H1 (cell line): ENCODE measurements around the gene SMG9. TPM values are rescaled to one million over a fixed set of nuclear protein-coding genes. Genes with fewer than 3 reads are reported as not detected.
A peak's percentile ranks its signal among the peaks of the same experiment; 100 is the strongest.

Experiments used
- CTCF ChIA-PET: fragments of 300-600 bp; sonication (Branson Sonifier 250); formaldehyde crosslinking; loops from one replicate; lab custom pipeline; 2021; ENCODE audit not compliant: partially characterized antibody; lab: Charles Lee
- POLR2A ChIA-PET: fragments of 300-600 bp; sonication (Branson Sonifier 250); formaldehyde crosslinking; loops from one replicate; lab custom pipeline; 2021; ENCODE audit warnings: inconsistent platforms; ENCODE audit not compliant: partially characterized antibody; lab: Charles Lee
- DNase-seq, 2 experiments: peaks; one replicate each; pipeline versions ENCODE4 v3.0.0 to v3.0.0-alpha.2; 2010 to 2022; ENCODE audit warnings: low spot score in 2 of 2, low read depth in 1 of 2, mixed read lengths in 1 of 2
- FAIRE-seq: peaks from 2 replicates; lab custom pipeline; 2011; peaks lifted over from hg19 to GRCh38; lab: Jason Lieb, UNC
- H2AFZ ChIP-seq: 2 replicates; pipeline ENCODE4 v1.8.1; 2012; ENCODE audit warnings: low read length, inconsistent platforms
- H2AK5ac ChIP-seq: 2 replicates; pipeline ENCODE4 v1.6.1; 2013; ENCODE audit warnings: low read depth, low read length
- H2BK120ac ChIP-seq: replicated peaks from 2 replicates; pipeline ENCODE3; 2013; ENCODE audit warnings: low read depth, low read length, inconsistent platforms
- H2BK12ac ChIP-seq: 2 replicates; pipeline ENCODE4 v1.6.1; 2013; ENCODE audit warnings: low read depth, low read length
- H2BK15ac ChIP-seq: 2 replicates; pipeline ENCODE4 v1.6.1; 2013; ENCODE audit warnings: low read length
- H2BK20ac ChIP-seq: 2 replicates; pipeline ENCODE4 v1.6.1; 2013; ENCODE audit warnings: low read length
- H2BK5ac ChIP-seq: 2 replicates; pipeline ENCODE4 v1.6.1; 2013; ENCODE audit warnings: low read depth, low read length
- H3K14ac ChIP-seq: 2 replicates; pipeline ENCODE4 v1.6.1; 2013; ENCODE audit warnings: inconsistent platforms; ENCODE audit not compliant: insufficient read length
- H3K18ac ChIP-seq: 2 replicates; pipeline ENCODE4 v1.6.1; 2013; ENCODE audit warnings: low read length; ENCODE audit errors: extremely low read depth
- H3K23ac ChIP-seq: 2 replicates; pipeline ENCODE4 v1.6.1; 2013; ENCODE audit warnings: inconsistent platforms; ENCODE audit not compliant: insufficient read length
- H3K23me2 ChIP-seq: 2 replicates; pipeline ENCODE4 v1.6.1; 2013; ENCODE audit warnings: low read depth, low read length
- H3K27ac ChIP-seq: 2 replicates; pipeline ENCODE4 v1.6.1; 2011; ENCODE audit warnings: low read depth, low read length, inconsistent platforms
- H3K27me3 ChIP-seq, 4 experiments: replicated peaks in 1 of 4; 1 replicate in 1 of 4; 2 replicates in 3 of 4; pipeline versions ENCODE4 v1.6.1 to v1.8.1; 2011 to 2013; ENCODE audit warnings: low read length in 3 of 4, mild to moderate bottlenecking in 3 of 4, inconsistent platforms in 2 of 4, mixed read lengths in 2 of 4, moderate library complexity in 1 of 4; ENCODE audit not compliant: control insufficient read depth in 3 of 4, insufficient read depth in 3 of 4; ENCODE audit errors: extremely low read depth in 1 of 4
- H3K36me3 ChIP-seq, 4 experiments: 2 replicates each; pipeline versions ENCODE4 v1.6.1 to v1.8.1; 2011 to 2013; ENCODE audit warnings: mild to moderate bottlenecking in 4 of 4, low read length in 3 of 4, moderate library complexity in 2 of 4, control low read depth in 1 of 4, inconsistent platforms in 1 of 4; ENCODE audit not compliant: insufficient read depth in 4 of 4, control insufficient read depth in 2 of 4
- H3K4ac ChIP-seq: replicated peaks from 2 replicates; pipeline ENCODE3; 2013; ENCODE audit warnings: low read length, low read depth, mixed read lengths, inconsistent platforms; ENCODE audit not compliant: insufficient read length
- H3K4me1 ChIP-seq, 4 experiments: replicated peaks in 1 of 4; 1 replicate in 1 of 4; 2 replicates in 3 of 4; pipeline versions ENCODE4 v1.6.1 to v1.8.1; 2011 to 2013; ENCODE audit warnings: low read length in 3 of 4, inconsistent platforms in 2 of 4, mixed read lengths in 1 of 4; ENCODE audit not compliant: insufficient read depth in 4 of 4, control insufficient read depth in 3 of 4
- H3K4me2 ChIP-seq, 2 experiments: 2 replicates each; pipeline versions ENCODE4 v1.6.1 to v1.8.1; 2011 to 2013; ENCODE audit warnings: low read depth in 2 of 2, low read length in 2 of 2, control low read depth in 1 of 2, inconsistent platforms in 1 of 2, mild to moderate bottlenecking in 1 of 2; ENCODE audit not compliant: insufficient read depth in 1 of 2
- H3K4me3 ChIP-seq, 4 experiments: fragments of 200-600, 300-600 bp in 1 of 4; sonication (generic), shearing (Covaris generic), sonication (Bioruptor Twin) in 1 of 4; 2 replicates each; pipeline versions ENCODE4 v1.5.1 to v1.8.1; 2011 to 2016; ENCODE audit warnings: low read length in 4 of 4, low read depth in 3 of 4, control low read depth in 2 of 4, inconsistent platforms in 2 of 4, mild to moderate bottlenecking in 2 of 4, mixed read lengths in 1 of 4, moderate library complexity in 1 of 4; ENCODE audit not compliant: insufficient read depth in 2 of 4; ENCODE audit errors: extremely low read depth in 1 of 4
- H3K56ac ChIP-seq: replicated peaks from 2 replicates; pipeline ENCODE3; 2013; ENCODE audit warnings: low read depth, mild to moderate bottlenecking, mixed read lengths, low read length, inconsistent platforms; ENCODE audit not compliant: insufficient read length
- H3K79me1 ChIP-seq: 2 replicates; pipeline ENCODE4 v1.6.1; 2013; ENCODE audit warnings: low read depth, low read length, control low read depth
- H3K79me2 ChIP-seq, 2 experiments: 2 replicates each; pipeline versions ENCODE4 v1.6.1 to v1.8.1; 2012 to 2013; ENCODE audit warnings: low read length in 2 of 2, mild to moderate bottlenecking in 2 of 2, inconsistent platforms in 1 of 2; ENCODE audit not compliant: insufficient read depth in 2 of 2, control insufficient read depth in 1 of 2
- H3K9ac ChIP-seq, 4 experiments: replicated peaks in 1 of 4; 1 replicate in 1 of 4; 2 replicates in 3 of 4; pipeline versions ENCODE4 v1.6.1 to v1.8.1; 2011 to 2013; ENCODE audit warnings: low read depth in 3 of 4, low read length in 3 of 4, control low read depth in 2 of 4, mild to moderate bottlenecking in 2 of 4, moderate library complexity in 2 of 4, inconsistent platforms in 1 of 4; ENCODE audit errors: extremely low read depth in 1 of 4
- H3K9me3 ChIP-seq, 2 experiments: 2 replicates each; pipeline versions ENCODE4 v1.6.1 to v1.8.1; 2012 to 2013; ENCODE audit warnings: mild to moderate bottlenecking in 2 of 2, moderate library complexity in 2 of 2, control low read depth in 1 of 2, inconsistent platforms in 1 of 2, low read depth in 1 of 2, low read length in 1 of 2, mixed read lengths in 1 of 2; ENCODE audit not compliant: insufficient read depth in 2 of 2
- H4K20me1 ChIP-seq, 2 experiments: replicated peaks in 1 of 2; 2 replicates each; pipeline versions ENCODE3 to v1.8.1; 2011 to 2013; ENCODE audit warnings: inconsistent platforms in 2 of 2, low read length in 2 of 2, mild to moderate bottlenecking in 1 of 2; ENCODE audit not compliant: insufficient read depth in 2 of 2, control insufficient read depth in 1 of 2
- H4K5ac ChIP-seq: 2 replicates; pipeline ENCODE4 v1.6.1; 2013; ENCODE audit warnings: low read length, low read depth, mixed read lengths, inconsistent platforms; ENCODE audit not compliant: insufficient read length
- H4K8ac ChIP-seq: 2 replicates; pipeline ENCODE4 v1.8.0; 2013; ENCODE audit warnings: mild to moderate bottlenecking, moderate library complexity, low read length, inconsistent platforms; ENCODE audit not compliant: insufficient read depth; ENCODE audit errors: extremely low read depth
- H4K91ac ChIP-seq: replicated peaks from 2 replicates; pipeline ENCODE3; 2013; ENCODE audit warnings: low read length, mixed read lengths, inconsistent platforms; ENCODE audit not compliant: insufficient read length
- BCL11A ChIP-seq, 2 experiments: IDR thresholded peaks; one replicate each; pipeline ENCODE4 v1.6.1; 2011; ENCODE audit warnings: low read depth in 2 of 2, low read length in 2 of 2, mild to moderate bottlenecking in 2 of 2
- MAFK ChIP-seq: IDR thresholded peaks from 2 replicates; pipeline ENCODE4 v1.6.1; 2012; ENCODE audit warnings: low read depth, mild to moderate bottlenecking, improper control_type of control experiment, low read length
- RBBP5 ChIP-seq: IDR thresholded peaks from 2 replicates; pipeline ENCODE4 v1.7.1; 2012; ENCODE audit warnings: low read depth, mild to moderate bottlenecking, inconsistent platforms, low read length, moderate library complexity, borderline replicate concordance
- SP2 ChIP-seq: IDR thresholded peaks from 2 replicates; pipeline ENCODE4 v1.6.1; 2012; ENCODE audit warnings: mild to moderate bottlenecking, low read length, inconsistent platforms
- SP4 ChIP-seq: IDR thresholded peaks from 2 replicates; pipeline ENCODE4 v1.6.1; 2012; ENCODE audit warnings: low read length, inconsistent platforms
- SRF ChIP-seq: IDR thresholded peaks from 2 replicates; pipeline ENCODE4 v1.6.1; 2011; ENCODE audit warnings: mild to moderate bottlenecking, low read depth, low read length, moderate library complexity
- SUZ12 ChIP-seq: fragments of 200-600 bp; sonication (generic); IDR thresholded peaks from 2 replicates; pipeline ENCODE4 v1.6.1; 2012; ENCODE audit warnings: mild to moderate bottlenecking, inconsistent platforms, low read length, moderate library complexity, mixed read lengths
- WGBS, 2 experiments: shearing (Covaris generic) in 1 of 2; methylation state at CpG; one replicate each; pipeline versions ENCODE4 v1.1.6 to v1.1.7; 2013 to 2015; ENCODE audit warnings: low lambda C conversion rate in 2 of 2, mixed read lengths in 2 of 2, inconsistent platforms in 1 of 2, low coverage in 1 of 2, missing lambda C conversion rate in 1 of 2; ENCODE audit not compliant: insufficient replicate concordance in 2 of 2, insufficient coverage in 1 of 2, insufficient read length in 1 of 2; ENCODE audit errors: extremely low coverage in 1 of 2, missing lambda C conversion rate in 1 of 2; 5-methylcytosine and 5-hydroxymethylcytosine counted together
- polyA plus RNA-seq, 7 experiments: library from polyadenylated mRNA; depleted of rRNA in 3 of 7; stranded (reverse) in 5 of 7; unstranded in 2 of 7; fragments of >200 nt in 5 of 7; fragments of 200-250 nt in 2 of 7; gene quantifications; 1 replicate in 5 of 7; 2 replicates in 1 of 7; 4 replicates in 1 of 7; pipeline versions ENCODE4 v1.2.1 to v1.2.3, GENCODE V29; 2011 to 2013; ENCODE audit warnings: missing spikeins in 2 of 7, mixed read lengths in 2 of 7
- total RNA-seq: library from RNA; stranded (reverse); fragmentation: NEBNext Ultra II Directional; extraction: Animal tissue kit (Norgen Biotek cat#: 25700); gene quantifications from 2 replicates; pipeline ENCODE4 v1.2.1, GENCODE V29; 2021
- TF ChIP-seq, protein P1 (sequence below): IDR thresholded peaks from 2 replicates; pipeline ENCODE4 v1.6.1; 2011; ENCODE audit warnings: low read length, improper control_type of control experiment

Gene SMG9
- total and polyA plus RNA-seq, 2 of the 8 experiments (the other 6 are each of a cell fraction or from before 2014, with no cell fraction given) = 20.4 to 28.7 TPM

DNA sequence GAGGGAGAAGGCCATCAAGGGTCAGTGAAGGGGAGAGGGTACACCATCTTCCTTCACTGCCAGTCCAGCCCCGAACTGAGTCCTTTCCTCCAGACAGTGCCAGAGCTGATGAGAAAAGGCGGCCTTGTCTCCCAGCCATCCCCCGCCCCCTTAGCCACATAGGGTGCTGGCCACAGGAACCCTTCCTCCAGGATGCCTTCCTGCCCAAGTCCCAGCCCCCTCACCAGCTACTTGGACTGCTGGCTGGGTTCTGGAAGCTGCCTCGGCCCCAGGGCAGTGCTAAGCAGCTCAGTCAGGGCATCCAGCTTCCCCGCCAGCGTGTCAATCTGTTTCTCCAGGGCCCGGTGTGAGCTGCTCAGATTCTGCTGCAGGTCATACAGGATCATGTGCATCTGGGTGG, 12.6 kb upstream of the SMG9 start:
- POLR2A ChIA-PET = interaction anchor here (0.9 to 4.1 kb wide), 3 partner anchors 10 to 18 kb away, joined by 3 to 33 read pairs (median 3); partner anchors contain the start of gene SMG9
- no peak overlapping the region for H3K4me3 ChIP-seq

More for the DNA sequence above, 12.6 kb upstream of the SMG9 start:
- no peak overlapping the region for H2AFZ ChIP-seq
- no peaks in the 10 kb centered on the region for H3K79me1 ChIP-seq
- peaks cover 0 to 4% (median 2%) of the 10 kb centered on the region in 4 experiments; a peak in 3 of 7 replicates for H3K4me1 ChIP-seq
- no peak overlapping the region for H3K4me2 ChIP-seq
- peaks cover 0 to 2% of the 10 kb centered on the region in 2 experiments for H4K20me1 ChIP-seq
- H4K8ac ChIP-seq = peak overlapping the region; percentile 82
- H2BK20ac ChIP-seq = no peak overlapping the region
- H3K27me3 ChIP-seq = peaks cover 2 to 13% (median 4%) of the 10 kb centered on the region in 4 experiments; a peak in 6 of 7 replicates
- H3K56ac ChIP-seq = no peak overlapping the region
- 82% methylated on average over 7 of the region's 7 CpGs; no CpG with 5 or more reads in 1 of the 2 experiments for whole genome bisulfite sequencing, 2 experiments
- no peak overlapping the region for H3K9ac ChIP-seq
- no peak overlapping the region for H3K18ac ChIP-seq
- no peaks in the 10 kb centered on the region for H3K9me3 ChIP-seq
- H3K23me2 ChIP-seq = no peaks in the 10 kb centered on the region
- H3K27ac ChIP-seq = no peak overlapping the region
- H3K23ac ChIP-seq = no peak overlapping the region
- H2BK120ac ChIP-seq = no peak overlapping the region
- no peak overlapping the region for H4K91ac ChIP-seq
- DNase-seq = no peak
- no peak overlapping the region for H2BK12ac ChIP-seq
- no peak for TF ChIP-seq MAFK
- TF ChIP-seq SRF = no peak
- no peak for TF ChIP-seq SUZ12
- TF ChIP-seq SP4 = no peak
- no peak for TF ChIP-seq RBBP5
- no peak for TF ChIP-seq BCL11A (IDR thresholded peaks at IDR 0.05; ENCODE audit: low read depth in 2 of 2, low read length in 2 of 2)
- TF ChIP-seq, protein P1, sequence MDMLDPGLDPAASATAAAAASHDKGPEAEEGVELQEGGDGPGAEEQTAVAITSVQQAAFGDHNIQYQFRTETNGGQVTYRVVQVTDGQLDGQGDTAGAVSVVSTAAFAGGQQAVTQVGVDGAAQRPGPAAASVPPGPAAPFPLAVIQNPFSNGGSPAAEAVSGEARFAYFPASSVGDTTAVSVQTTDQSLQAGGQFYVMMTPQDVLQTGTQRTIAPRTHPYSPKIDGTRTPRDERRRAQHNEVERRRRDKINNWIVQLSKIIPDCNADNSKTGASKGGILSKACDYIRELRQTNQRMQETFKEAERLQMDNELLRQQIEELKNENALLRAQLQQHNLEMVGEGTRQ = no peak
- TF ChIP-seq SP2 = no peak
- H2BK15ac ChIP-seq = no peak overlapping the region
- peak overlapping the region; percentile 24; the same call in 1 of the 2 replicates for H2AK5ac ChIP-seq
- H3K4ac ChIP-seq = no peak overlapping the region
- CTCF ChIA-PET = interaction anchor here (0.9 to 37.0 kb wide), 5 partner anchors 11 to 46 kb away, joined by 3 to 703 read pairs (median 67); partner anchors contain the start of genes KCNN4 and SMG9
- no peaks in the 10 kb centered on the region for H3K36me3 ChIP-seq
- FAIRE-seq = no peak
- no peak overlapping the region for H2BK5ac ChIP-seq
- no peaks in the 10 kb centered on the region for H3K79me2 ChIP-seq
- H3K14ac ChIP-seq = no peak overlapping the region
- no peak overlapping the region for H4K5ac ChIP-seq
